Measurements from ENCODE around the gene TPT1. TPM values are rescaled to one million over a fixed set of nuclear protein-coding genes. Genes with fewer than 3 reads are reported as not detected.

TPT1 gene
- total RNA-seq, 1 experiment from 2014 or later = 3,278 TPM

GRCh38 chr13:45333251-45333976 lies 7.6 kb downstream of the TPT1 start:
- H3K27ac ChIP-seq = no peak overlapping the region
- H3K4me3 ChIP-seq = no peak overlapping the region
- H3K4me1 ChIP-seq = peaks cover 35% of the 10 kb centered on the region
- DNase-seq = no peak
- H3K36me3 ChIP-seq = peaks cover 44% of the 10 kb centered on the region
- H3K9me3 ChIP-seq (replicated peaks) = no peaks in the 10 kb centered on the region
- no peaks in the 10 kb centered on the region for H3K27me3 ChIP-seq

- Histone ChIP-seq H3K4me3 (no peak overlapping the region), H3K4me1 (peaks cover 35% of the 10 kb centered on the region), H3K9me3 (replicated peaks) (no peaks in the 10 kb centered on the region), H3K27me3 (no peaks in the 10 kb centered on the region), H3K36me3 (peaks cover 38% of the 10 kb centered on the region), H3K27ac (no peak overlapping the region)
- DNase-seq = no peak
Observed at GRCh38 chr13:45332831-45333219, 8.2 kb downstream of the TPT1 start.

DNA sequence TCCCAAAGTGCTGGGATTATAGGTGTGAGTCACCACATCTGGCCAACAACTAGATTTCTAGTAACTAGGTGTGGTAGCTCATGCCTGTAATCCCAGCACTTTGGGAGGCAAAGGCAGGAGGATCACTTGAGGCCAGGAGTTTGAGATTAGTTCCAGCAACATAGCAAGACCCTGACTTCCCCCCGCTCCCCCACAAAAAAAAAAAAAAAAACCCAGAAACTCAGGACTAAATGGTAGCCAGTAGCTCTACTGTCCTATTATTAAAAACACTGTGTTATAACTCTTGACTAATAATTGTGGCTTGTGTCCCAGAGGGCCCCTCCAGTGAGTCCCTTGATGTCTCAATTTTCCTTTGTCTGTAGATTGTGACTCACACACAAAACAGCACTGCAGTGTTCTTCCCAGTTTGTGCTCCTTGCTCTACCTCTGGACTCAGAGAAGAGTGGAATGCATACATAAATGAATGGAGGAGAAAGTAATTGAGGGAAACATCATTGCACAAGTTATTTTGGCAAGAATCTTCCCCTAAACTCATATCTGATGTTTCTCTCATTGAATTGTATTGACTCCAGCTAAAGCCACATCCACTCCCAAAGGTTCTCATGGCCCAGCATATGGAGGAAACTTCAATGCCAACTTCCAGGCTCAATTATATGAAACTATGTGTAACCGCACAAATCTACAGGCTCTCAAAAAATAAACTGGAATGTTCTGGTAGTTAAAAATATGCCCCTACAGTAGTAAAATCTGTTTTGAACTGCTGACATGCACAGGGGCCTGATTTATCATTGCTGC lies 8.8 kb downstream of the TPT1 start:
- Histone ChIP-seq H3K4me1 (peaks cover 35% of the 10 kb centered on the region), H3K9me3 (replicated peaks) (no peaks in the 10 kb centered on the region), H3K27ac (peak overlapping the region; percentile 15), H3K27me3 (no peaks in the 10 kb centered on the region), H3K36me3 (peaks cover 32% of the 10 kb centered on the region), H3K4me3 (no peak overlapping the region)
- peak; percentile 22 to 54 for DNase-seq

GRCh38 chr13:45331692-45332035 lies 9.3 kb downstream of the TPT1 start:
- Histone ChIP-seq H3K27ac (peak overlapping the region; percentile 6; the same call in 1 of the 2 replicates), H3K36me3 (peaks cover 26% of the 10 kb centered on the region), H3K4me1 (peaks cover 39% of the 10 kb centered on the region)

DNA sequence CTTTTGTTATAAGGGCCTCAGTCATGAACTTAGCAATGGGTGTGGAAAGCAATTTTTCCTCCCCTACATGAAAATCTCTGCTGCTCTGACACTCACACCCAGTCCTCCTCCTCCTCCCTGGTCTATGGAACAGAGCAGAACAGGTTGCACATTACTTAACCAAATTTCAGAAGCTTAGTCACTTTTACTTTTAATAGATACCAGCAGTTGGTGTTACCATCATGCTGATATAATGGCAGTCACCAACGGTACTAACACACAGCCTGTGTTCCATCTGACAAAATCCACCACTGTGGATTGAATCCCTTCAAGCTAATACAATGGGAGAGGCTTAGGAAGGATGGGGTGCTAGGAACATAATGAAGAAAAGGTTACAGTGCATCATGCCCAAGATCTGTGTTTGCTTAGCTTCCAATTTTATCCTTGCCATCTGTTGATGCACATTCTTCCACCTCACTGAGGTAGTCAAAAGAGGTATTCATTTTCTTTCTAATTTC lies 9.8 kb downstream of the TPT1 start:
- Histone ChIP-seq H3K36me3 (peaks cover 21% of the 10 kb centered on the region), H3K4me3 (no peak overlapping the region), H3K4me1 (peaks cover 42% of the 10 kb centered on the region), H3K9me3 (replicated peaks) (no peaks in the 10 kb centered on the region), H3K27me3 (no peaks in the 10 kb centered on the region), H3K27ac (peak overlapping the region; percentile 6; the same call in 1 of the 2 replicates)
- no peak for DNase-seq

More at GRCh38 chr13:45331692-45332035, 9.3 kb downstream of the TPT1 start:
- DNase-seq = no peak
- Histone ChIP-seq H3K4me3 (no peak overlapping the region), H3K27me3 (no peaks in the 10 kb centered on the region), H3K9me3 (replicated peaks) (no peaks in the 10 kb centered on the region)

- H3K4me1 ChIP-seq = peaks cover 45% of the 10 kb centered on the region
- no peak overlapping the region for H3K27ac ChIP-seq
Observed at GRCh38 chr13:45328661-45329111, 12.3 kb downstream of the TPT1 start.

DNA sequence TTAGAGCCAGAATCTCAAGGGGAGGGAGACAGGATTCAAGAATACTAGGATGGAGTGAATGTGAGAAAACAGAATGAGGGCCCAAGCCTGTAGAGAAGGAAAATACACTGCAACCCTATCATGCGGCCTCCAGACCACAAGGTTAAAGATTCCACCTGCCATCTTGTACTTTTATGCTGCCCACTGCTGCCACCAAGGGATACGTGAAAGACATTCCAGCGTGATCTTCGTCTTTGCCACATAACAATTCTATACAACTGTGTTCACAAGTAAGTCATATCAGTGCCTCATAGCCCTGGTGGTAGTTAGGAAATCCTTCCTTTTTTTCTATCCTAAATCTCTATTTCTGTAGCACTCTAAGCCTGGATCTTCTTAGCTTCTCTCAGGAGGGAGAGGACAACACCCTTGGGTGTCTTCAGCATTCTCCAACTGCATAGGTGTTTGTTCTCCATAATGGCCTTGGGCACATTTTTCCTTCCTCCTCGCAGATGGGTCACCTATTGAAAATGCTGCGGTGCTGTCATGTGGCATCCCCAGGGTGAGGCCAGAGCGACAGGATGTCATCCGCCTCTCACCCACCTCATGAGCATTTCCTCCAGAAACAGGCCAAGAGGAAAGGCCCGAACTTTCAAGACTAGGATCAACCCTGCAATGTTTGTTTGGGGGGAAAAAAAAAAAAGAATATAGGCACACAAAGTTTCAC lies 13.6 kb downstream of the TPT1 start:
- Histone ChIP-seq H3K4me1 (peaks cover 34% of the 10 kb centered on the region), H3K27ac (no peak overlapping the region), H3K27me3 (no peaks in the 10 kb centered on the region), H3K4me3 (no peak overlapping the region), H3K9me3 (replicated peaks) (no peaks in the 10 kb centered on the region), H3K36me3 (no peaks in the 10 kb centered on the region)
- DNase-seq = no peak

More at GRCh38 chr13:45328661-45329111, 12.3 kb downstream of the TPT1 start:
- H3K4me3 ChIP-seq = no peak overlapping the region
- H3K27me3 ChIP-seq = no peaks in the 10 kb centered on the region
- no peaks in the 10 kb centered on the region for H3K9me3 ChIP-seq (replicated peaks)
- H3K36me3 ChIP-seq = peaks cover 2% of the 10 kb centered on the region; the same call in 1 of the 2 replicates
- no peak for DNase-seq

DNA sequence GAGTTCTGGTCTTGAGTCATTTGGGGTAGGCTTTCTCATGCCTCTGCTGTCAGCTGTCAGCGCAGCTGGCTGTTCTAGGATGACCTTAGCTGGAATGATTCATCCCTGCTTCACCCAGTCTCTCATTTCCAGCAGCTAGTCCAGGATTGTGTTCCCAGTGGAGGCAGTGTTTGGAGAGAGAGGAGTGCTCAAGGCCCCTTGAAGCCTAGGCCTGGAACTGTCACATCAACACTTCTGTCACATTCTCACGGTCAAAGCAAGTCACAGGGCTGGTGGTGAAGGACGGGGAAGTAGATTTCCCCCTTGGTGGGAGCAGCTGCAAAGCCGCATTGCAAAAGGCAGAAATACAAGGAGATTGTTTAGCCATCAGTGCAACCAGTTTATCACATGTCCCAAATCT lies 15.2 kb downstream of the TPT1 start:
- DNase-seq = peak; percentile 85 to 94
- Histone ChIP-seq H3K9me3 (replicated peaks) (no peaks in the 10 kb centered on the region), H3K4me3 (no peak overlapping the region), H3K4me1 (peaks cover 25% of the 10 kb centered on the region), H3K36me3 (no peaks in the 10 kb centered on the region), H3K27ac (peak overlapping the region; percentile 64), H3K27me3 (no peaks in the 10 kb centered on the region)

GRCh38 chr13:45320876-45321629 lies 19.9 kb downstream of the TPT1 start:
- H3K4me3 ChIP-seq = no peak overlapping the region
- no peaks in the 10 kb centered on the region for H3K27me3 ChIP-seq
- no peaks in the 10 kb centered on the region for H3K36me3 ChIP-seq
- DNase-seq = no peak
- H3K27ac ChIP-seq = no peak overlapping the region
- peaks cover 12% of the 10 kb centered on the region for H3K4me1 ChIP-seq
- no peaks in the 10 kb centered on the region for H3K9me3 ChIP-seq (replicated peaks)

GRCh38 chr13:45316996-45317395 lies 24.0 kb downstream of the TPT1 start:
- no peak overlapping the region for H3K27ac ChIP-seq
- H3K4me1 ChIP-seq = no peaks in the 10 kb centered on the region
- no peaks in the 10 kb centered on the region for H3K27me3 ChIP-seq
- DNase-seq = no peak
- no peak overlapping the region for H3K4me3 ChIP-seq
- no peaks in the 10 kb centered on the region for H3K36me3 ChIP-seq
- no peaks in the 10 kb centered on the region for H3K9me3 ChIP-seq (replicated peaks)

DNA sequence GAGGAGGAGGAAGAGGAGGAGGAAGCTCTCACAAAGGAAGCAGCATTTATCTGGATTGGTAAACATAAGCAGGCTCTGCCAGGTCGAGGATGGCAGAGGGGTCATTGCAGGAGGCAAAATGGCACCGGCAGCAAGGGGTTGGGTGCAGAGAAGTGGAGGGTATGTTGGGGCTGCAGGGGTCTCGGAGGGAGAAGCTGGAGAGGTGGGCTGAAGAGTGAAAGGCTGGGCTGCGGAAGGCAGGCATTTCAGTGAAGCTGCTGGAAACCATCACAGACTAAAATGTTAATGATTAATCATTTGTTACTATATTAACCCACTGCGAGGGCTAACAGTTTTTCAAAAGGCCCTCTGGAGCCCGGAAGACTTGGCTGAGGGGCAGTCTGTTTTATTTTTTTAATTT lies 24.6 kb downstream of the TPT1 start:
- Histone ChIP-seq H3K4me1 (no peaks in the 10 kb centered on the region), H3K36me3 (no peaks in the 10 kb centered on the region), H3K9me3 (replicated peaks) (no peaks in the 10 kb centered on the region), H3K4me3 (no peak overlapping the region), H3K27ac (no peak overlapping the region), H3K27me3 (no peaks in the 10 kb centered on the region)
- DNase-seq = no peak

- Histone ChIP-seq H3K4me1 (no peaks in the 10 kb centered on the region), H3K4me3 (no peak overlapping the region), H3K27me3 (no peaks in the 10 kb centered on the region), H3K9me3 (replicated peaks) (no peaks in the 10 kb centered on the region), H3K27ac (no peak overlapping the region), H3K36me3 (no peaks in the 10 kb centered on the region)
- DNase-seq = peak; percentile 57 to 65
Observed at GRCh38 chr13:45315520-45316167, 25.3 kb downstream of the TPT1 start.

DNA sequence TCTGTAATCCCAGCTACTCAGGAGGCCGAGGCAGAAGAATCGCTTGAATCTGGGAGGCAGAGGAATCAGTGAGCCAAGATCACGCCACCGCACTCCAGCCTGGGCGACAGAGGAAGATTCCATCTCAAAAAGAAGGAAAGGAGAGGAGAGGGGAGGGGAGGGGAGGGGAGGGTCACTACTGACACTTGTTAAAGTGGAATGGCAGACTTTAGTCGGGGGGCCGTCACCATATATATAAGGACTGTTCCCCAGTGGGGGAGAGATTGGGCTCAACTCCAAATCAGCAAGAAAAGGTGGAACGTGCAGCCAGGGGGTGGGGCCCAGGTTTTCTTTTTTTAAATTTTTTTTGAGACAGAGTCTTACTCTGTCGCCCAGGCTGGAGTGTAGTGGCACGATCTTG lies 26.2 kb downstream of the TPT1 start:
- no peak overlapping the region for H3K4me3 ChIP-seq
- H3K4me1 ChIP-seq = no peaks in the 10 kb centered on the region
- no peaks in the 10 kb centered on the region for H3K27me3 ChIP-seq
- H3K9me3 ChIP-seq (replicated peaks) = no peaks in the 10 kb centered on the region
- no peak for DNase-seq
- H3K27ac ChIP-seq = no peak overlapping the region
- no peaks in the 10 kb centered on the region for H3K36me3 ChIP-seq

Data from SJCRH30 (cell line).